K562 treated with DMSO at 1 percent for 24 hours (cell line): ENCODE data around the gene SUPT20HL2. TPM values are rescaled to one million over a fixed set of nuclear protein-coding genes. Genes with fewer than 3 reads are reported as not detected.

Source experiments
- total RNA-seq: library from RNA; unstranded; fragments of 300-600 nt; gene quantifications from 2 replicates; pipeline ENCODE4 v1.2.3, GENCODE V29; 2022; ENCODE audit warnings: low read depth; ENCODE audit not compliant: insufficient read depth

SUPT20HL2 gene
- not detected in 2 replicates for total RNA-seq

GRCh38 chrX:24314019-24314635 lies at the start of gene SUPT20HL2:
TSS of gene SUPT20HL2 (minus strand) at chrX:24314069. CDS start at chrX:24313315, 754 bp downstream.

GRCh38 chrX:24360272-24360671 lies 46.4 kb upstream of the SUPT20HL2 start, which contains the start of gene SUPT20HL1:
TSS of gene SUPT20HL1 (plus strand) at chrX:24360639. CDS start at chrX:24362761, 2,122 bp downstream.

Other genes with a start within 250 kb of the SUPT20HL2 start
- 9.9 and 10.7 TPM in 2 replicates for gene ZFX, start 164.3 kb downstream of the SUPT20HL2 start, total RNA-seq
- not detected in 2 replicates for gene SUPT20HL1, start 46.6 kb upstream of the SUPT20HL2 start, total RNA-seq
- gene PDK3, start 151.2 kb upstream of the SUPT20HL2 start, total RNA-seq: 1.1 and 2.0 TPM in 2 replicates